Mesenchymal stem cell (in vitro differentiated cells and primary cell): Measurements from ENCODE around the gene ACYP1.

Experiments used
- DNase-seq: peaks from one replicate; pipeline ENCODE4 v3.0.0-alpha.2; 2013
- H2AFZ ChIP-seq: one replicate; pipeline ENCODE4 v1.6.1; 2013; ENCODE audit warnings: low read depth, mild to moderate bottlenecking, control low read depth, inconsistent platforms, low read length, moderate library complexity
- H2AK5ac ChIP-seq: 2 replicates; pipeline ENCODE4 v1.6.1; 2013; ENCODE audit warnings: low read length, moderate library complexity, mild to moderate bottlenecking, inconsistent platforms; ENCODE audit not compliant: severe bottlenecking
- H2BK120ac ChIP-seq: one replicate; pipeline ENCODE4 v1.6.1; 2013; ENCODE audit warnings: low read depth, mild to moderate bottlenecking, inconsistent platforms, low read length, moderate library complexity
- H2BK12ac ChIP-seq, 2 experiments: one replicate each; pipeline ENCODE4 v1.6.1; 2013; ENCODE audit warnings: inconsistent platforms in 2 of 2, low read length in 2 of 2, mild to moderate bottlenecking in 2 of 2, moderate library complexity in 2 of 2, control low read depth in 1 of 2
- H2BK15ac ChIP-seq: one replicate; pipeline ENCODE4 v1.6.1; 2013; ENCODE audit warnings: mild to moderate bottlenecking, low read depth, inconsistent platforms; ENCODE audit not compliant: poor library complexity, severe bottlenecking
- H2BK5ac ChIP-seq: 2 replicates; pipeline ENCODE4 v1.6.1; 2013; ENCODE audit warnings: low read depth, mild to moderate bottlenecking, low read length, control low read depth, inconsistent platforms; ENCODE audit not compliant: poor library complexity, severe bottlenecking
- H3K14ac ChIP-seq, 2 experiments: one replicate each; pipeline ENCODE4 v1.6.1; 2013; ENCODE audit warnings: inconsistent platforms in 2 of 2, low read length in 2 of 2, control low read depth in 1 of 2, mild to moderate bottlenecking in 1 of 2, moderate library complexity in 1 of 2
- H3K18ac ChIP-seq, 2 experiments: one replicate each; pipeline ENCODE4 v1.6.1; 2013; ENCODE audit warnings: inconsistent platforms in 2 of 2, low read length in 2 of 2, control low read depth in 1 of 2, low read depth in 1 of 2, mild to moderate bottlenecking in 1 of 2
- H3K23ac ChIP-seq, 2 experiments: one replicate each; pipeline ENCODE4 v1.6.1; 2013; ENCODE audit warnings: inconsistent platforms in 2 of 2, low read length in 2 of 2, mild to moderate bottlenecking in 2 of 2, moderate library complexity in 2 of 2, control low read depth in 1 of 2
- H3K27ac ChIP-seq: 2 replicates; pipeline ENCODE4 v1.5.1; 2013; ENCODE audit warnings: mild to moderate bottlenecking, moderate library complexity, low read length, control low read depth, inconsistent platforms; ENCODE audit not compliant: poor library complexity, severe bottlenecking
- H3K27me3 ChIP-seq, 2 experiments: 2 replicates each; pipeline versions ENCODE4 v1.6.1 to v1.7.0; 2013; ENCODE audit warnings: low read length in 2 of 2, mild to moderate bottlenecking in 2 of 2, moderate library complexity in 2 of 2, control low read depth in 1 of 2, inconsistent platforms in 1 of 2; ENCODE audit not compliant: control insufficient read depth in 1 of 2, insufficient read depth in 1 of 2
- H3K36me3 ChIP-seq, 2 experiments: 2 replicates each; pipeline versions ENCODE4 v1.6.1 to v1.7.0; 2013; ENCODE audit warnings: low read length in 2 of 2, control low read depth in 1 of 2, inconsistent platforms in 1 of 2, low read depth in 1 of 2, mild to moderate bottlenecking in 1 of 2; ENCODE audit not compliant: insufficient read depth in 2 of 2, control insufficient read depth in 1 of 2
- H3K4ac ChIP-seq, 2 experiments: one replicate each; pipeline ENCODE4 v1.6.1; 2013; ENCODE audit warnings: inconsistent platforms in 2 of 2, low read length in 2 of 2, mild to moderate bottlenecking in 2 of 2, moderate library complexity in 2 of 2, control low read depth in 1 of 2, low read depth in 1 of 2
- H3K4me1 ChIP-seq: 2 replicates; pipeline ENCODE4 v1.6.1; 2013; ENCODE audit warnings: low read depth, low read length, control low read depth; ENCODE audit not compliant: control insufficient read depth, insufficient read depth
- H3K4me2 ChIP-seq: 2 replicates; pipeline ENCODE4 v1.6.1; 2013; ENCODE audit warnings: low read length, mild to moderate bottlenecking, inconsistent platforms; ENCODE audit not compliant: poor library complexity, severe bottlenecking
- H3K4me3 ChIP-seq, 2 experiments: 2 replicates each; pipeline versions ENCODE4 v1.5.1 to v1.7.0; 2013; ENCODE audit warnings: low read length in 2 of 2, mild to moderate bottlenecking in 2 of 2, control low read depth in 1 of 2, low read depth in 1 of 2; ENCODE audit not compliant: insufficient read depth in 1 of 2
- H3K79me1 ChIP-seq: replicated peaks from 2 replicates; pipeline ENCODE4 v1.6.1; 2013; ENCODE audit warnings: mild to moderate bottlenecking, control low read depth, low read length, inconsistent platforms; ENCODE audit not compliant: poor library complexity, severe bottlenecking
- H3K9ac ChIP-seq: 2 replicates; pipeline ENCODE4 v1.7.0; 2013; ENCODE audit warnings: mild to moderate bottlenecking, low read length, moderate library complexity
- H3K9me3 ChIP-seq: 2 replicates; pipeline ENCODE4 v1.7.0; 2013; ENCODE audit warnings: mild to moderate bottlenecking, low read length; ENCODE audit not compliant: control insufficient read depth
- H4K8ac ChIP-seq: one replicate; pipeline ENCODE4 v1.6.1; 2013; ENCODE audit warnings: inconsistent platforms, mild to moderate bottlenecking, low read length, moderate library complexity
- H4K91ac ChIP-seq: one replicate; pipeline ENCODE4 v1.6.1; 2013; ENCODE audit warnings: mild to moderate bottlenecking, low read length, inconsistent platforms
- WGBS: methylation state at CpG from one replicate; pipeline ENCODE4 v1.1.7; 2013; ENCODE audit warnings: mixed read lengths; 5-methylcytosine and 5-hydroxymethylcytosine counted together

The ACYP1 gene

DNA sequence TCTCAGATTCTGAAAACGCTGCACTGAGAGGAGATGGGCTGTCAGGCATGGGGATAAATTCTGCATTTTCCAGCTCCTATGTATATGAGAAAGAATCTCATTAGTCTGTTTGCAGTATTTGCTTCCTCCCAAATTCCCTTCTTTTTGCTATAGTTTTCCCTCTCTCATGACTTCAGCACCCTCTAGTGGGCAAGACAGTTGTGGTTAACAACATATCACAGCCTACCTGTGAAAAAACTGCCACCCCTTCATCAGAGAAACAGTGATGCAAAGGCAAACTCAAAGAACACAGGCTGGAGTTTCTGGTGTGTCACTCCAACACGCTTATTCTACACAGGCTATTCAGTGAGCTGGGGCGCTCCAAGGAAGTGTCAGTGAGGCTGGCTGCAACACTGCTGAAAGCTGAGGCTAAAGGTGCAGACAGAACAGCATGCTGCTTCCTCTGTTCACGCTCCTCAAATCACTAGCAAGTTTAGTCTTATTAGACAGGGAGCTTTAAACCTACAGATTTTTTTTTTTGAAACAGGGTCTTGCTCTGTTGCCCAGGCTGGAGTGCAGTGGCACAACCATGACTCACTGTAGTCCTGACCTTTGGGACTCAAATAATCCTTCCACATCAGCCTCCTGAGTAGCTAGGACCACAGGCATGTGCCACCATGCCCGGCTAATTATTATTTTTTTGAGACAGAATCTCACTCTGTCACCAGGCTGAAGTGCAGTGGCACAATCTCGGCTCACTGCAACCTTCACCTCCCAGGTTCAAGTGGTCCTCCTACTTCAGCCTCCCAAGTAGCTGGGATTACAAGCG is 24.9 kb upstream of the ACYP1 start:
- Histone ChIP-seq H3K23ac (no peak overlapping the region), H3K9me3 (no peaks in the 10 kb centered on the region), H4K91ac (no peak overlapping the region), H3K18ac (no peak overlapping the region), H2BK15ac (no peak overlapping the region), H2AK5ac (no peak overlapping the region), H3K14ac (no peak overlapping the region), H3K27ac (no peak overlapping the region), H3K9ac (no peak overlapping the region), H3K4me1 (no peaks in the 10 kb centered on the region), H2BK120ac (no peak overlapping the region), H3K27me3 (no peaks in the 10 kb centered on the region), H2AFZ (no peak overlapping the region), H2BK5ac (no peak overlapping the region), H3K4me2 (no peak overlapping the region), H3K4ac (no peak overlapping the region), H3K4me3 (no peak overlapping the region), H2BK12ac (no peak overlapping the region), H4K8ac (no peak overlapping the region), H3K36me3 (peaks cover 22 to 74% of the 10 kb centered on the region in 2 experiments), H3K79me1 (no peaks in the 10 kb centered on the region)
- WGBS = 86% methylated on average over 6 of the region's 7 CpGs
- peak; percentile 68 for DNase-seq

DNA sequence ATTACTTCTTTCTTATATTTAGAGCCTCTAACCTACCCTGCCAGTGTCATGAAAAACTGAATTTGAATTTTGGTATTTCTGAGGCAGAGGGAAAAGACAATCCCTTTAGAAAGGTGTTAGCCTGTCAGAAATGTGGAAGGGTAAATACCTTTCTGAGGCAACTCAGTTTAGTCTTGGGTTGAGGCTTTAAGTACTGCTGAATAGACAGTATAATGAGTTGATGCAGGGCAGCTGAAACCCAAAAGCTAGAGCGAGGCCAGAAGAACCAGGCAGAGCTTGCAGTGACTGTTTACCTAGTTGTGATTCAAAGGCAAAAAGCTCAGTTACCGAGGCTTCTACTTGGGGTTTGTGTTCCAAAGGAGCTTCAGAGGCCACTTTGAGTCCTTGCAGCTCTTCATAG is 24.3 kb upstream of the ACYP1 start:
- H3K27ac ChIP-seq = no peak overlapping the region
- no peak overlapping the region for H3K4ac ChIP-seq
- H3K79me1 ChIP-seq = no peaks in the 10 kb centered on the region
- DNase-seq = no peak
- no peak overlapping the region for H4K8ac ChIP-seq
- no peaks in the 10 kb centered on the region for H3K27me3 ChIP-seq
- no peak overlapping the region for H2BK12ac ChIP-seq
- no peak overlapping the region for H2BK5ac ChIP-seq
- H3K18ac ChIP-seq = no peak overlapping the region
- no peak overlapping the region for H3K9ac ChIP-seq
- no peak overlapping the region for H3K14ac ChIP-seq
- H3K9me3 ChIP-seq = no peaks in the 10 kb centered on the region
- H3K36me3 ChIP-seq = peaks cover 25 to 75% of the 10 kb centered on the region in 2 experiments
- H3K4me2 ChIP-seq = no peak overlapping the region
- H3K4me3 ChIP-seq = no peak overlapping the region
- no peak overlapping the region for H3K23ac ChIP-seq
- H2BK120ac ChIP-seq = no peak overlapping the region
- H2BK15ac ChIP-seq = no peak overlapping the region
- WGBS = 93% methylated on average over 2 of the region's 2 CpGs
- no peak overlapping the region for H2AFZ ChIP-seq
- no peak overlapping the region for H4K91ac ChIP-seq
- H3K4me1 ChIP-seq = no peaks in the 10 kb centered on the region
- H2AK5ac ChIP-seq = no peak overlapping the region

DNA sequence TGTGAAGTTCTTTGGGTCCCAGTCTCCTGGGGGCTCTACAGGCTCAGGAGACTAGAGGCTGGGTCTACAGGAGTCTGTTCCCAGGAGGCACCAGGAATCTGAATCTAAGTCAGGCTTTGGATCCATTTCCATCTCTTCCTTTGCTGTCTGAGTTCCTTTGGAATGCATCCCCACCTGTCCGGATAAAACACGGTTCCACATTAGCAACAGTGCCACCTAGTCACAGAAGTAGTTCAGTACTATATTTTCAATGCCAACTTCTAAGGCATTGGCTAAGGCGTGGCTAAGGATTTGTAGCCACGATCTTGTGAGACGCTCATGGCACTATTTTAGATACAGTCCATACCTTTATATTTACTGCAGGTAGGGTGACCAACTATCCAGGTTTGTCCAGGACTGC is 20.7 kb upstream of the ACYP1 start:
- Histone ChIP-seq H3K27ac (no peak overlapping the region), H3K18ac (no peak overlapping the region), H3K9me3 (no peaks in the 10 kb centered on the region), H2BK15ac (no peak overlapping the region), H2BK120ac (no peak overlapping the region), H3K9ac (no peak overlapping the region), H3K79me1 (no peaks in the 10 kb centered on the region), H3K4ac (no peak overlapping the region), H3K23ac (no peak overlapping the region), H2AK5ac (no peak overlapping the region), H3K4me3 (no peak overlapping the region), H3K4me1 (no peaks in the 10 kb centered on the region), H3K4me2 (no peak overlapping the region), H3K36me3 (peaks cover 25 to 61% of the 10 kb centered on the region in 2 experiments), H3K27me3 (no peaks in the 10 kb centered on the region), H2BK5ac (no peak overlapping the region), H2AFZ (no peak overlapping the region), H4K8ac (no peak overlapping the region), H2BK12ac (no peak overlapping the region), H4K91ac (no peak overlapping the region), H3K14ac (no peak overlapping the region)
- DNase-seq = no peak
- 91% methylated on average over 5 of the region's 5 CpGs for WGBS

DNA sequence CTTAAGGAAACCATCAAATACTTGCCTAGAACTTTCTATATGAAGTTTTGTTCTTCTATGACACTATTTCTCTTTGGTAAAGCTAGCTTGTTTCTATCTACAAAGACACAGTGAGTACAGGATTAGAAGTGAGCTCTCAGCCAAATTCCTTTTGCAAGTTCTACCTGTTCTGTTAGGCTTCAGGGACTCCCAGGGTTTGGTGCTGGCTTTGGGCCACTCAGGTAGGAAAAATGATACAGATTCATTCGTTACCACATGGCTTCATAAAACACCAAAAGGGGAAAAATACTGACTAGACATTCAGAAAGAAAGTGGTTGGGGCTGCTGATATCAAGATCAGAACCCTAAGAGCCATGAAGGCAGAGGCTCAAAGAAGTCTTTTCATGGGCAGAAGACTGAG is 19.4 kb upstream of the ACYP1 start:
- no peak overlapping the region for H4K91ac ChIP-seq
- H3K23ac ChIP-seq = no peak overlapping the region
- H2AK5ac ChIP-seq = no peak overlapping the region
- peaks cover 24 to 58% of the 10 kb centered on the region in 2 experiments for H3K36me3 ChIP-seq
- H3K4me1 ChIP-seq = no peaks in the 10 kb centered on the region
- H2BK12ac ChIP-seq = no peak overlapping the region
- H3K9ac ChIP-seq = no peak overlapping the region
- H3K14ac ChIP-seq = no peak overlapping the region
- H2BK120ac ChIP-seq = no peak overlapping the region
- no peak overlapping the region for H4K8ac ChIP-seq
- no peaks in the 10 kb centered on the region for H3K9me3 ChIP-seq
- no peak overlapping the region for H3K4me2 ChIP-seq
- no peak overlapping the region for H2BK5ac ChIP-seq
- H3K4ac ChIP-seq = no peak overlapping the region
- no peaks in the 10 kb centered on the region for H3K79me1 ChIP-seq
- no peak overlapping the region for H3K18ac ChIP-seq
- no peak for DNase-seq
- H2BK15ac ChIP-seq = no peak overlapping the region
- WGBS = no CpG with 5 or more reads among the region's 1 CpG
- no peak overlapping the region for H2AFZ ChIP-seq
- H3K27me3 ChIP-seq = no peaks in the 10 kb centered on the region
- no peak overlapping the region for H3K4me3 ChIP-seq
- H3K27ac ChIP-seq = no peak overlapping the region
